GM12873 (cell line): ENCODE data around the gene STK32C.

ENCODE experiments used
- TF ChIP-seq, protein P1 (sequence below): IDR thresholded peaks from 2 replicates; pipeline ENCODE4 v1.5.1; 2012; ENCODE audit warnings: low read depth, mild to moderate bottlenecking, moderate library complexity, low read length, control low read depth; ENCODE audit not compliant: insufficient read depth; ENCODE audit errors: missing control alignments

STK32C gene

GRCh38 chr10:132187430-132188138 lies 120.2 kb downstream of the STK32C start:
- TF ChIP-seq, protein P1, sequence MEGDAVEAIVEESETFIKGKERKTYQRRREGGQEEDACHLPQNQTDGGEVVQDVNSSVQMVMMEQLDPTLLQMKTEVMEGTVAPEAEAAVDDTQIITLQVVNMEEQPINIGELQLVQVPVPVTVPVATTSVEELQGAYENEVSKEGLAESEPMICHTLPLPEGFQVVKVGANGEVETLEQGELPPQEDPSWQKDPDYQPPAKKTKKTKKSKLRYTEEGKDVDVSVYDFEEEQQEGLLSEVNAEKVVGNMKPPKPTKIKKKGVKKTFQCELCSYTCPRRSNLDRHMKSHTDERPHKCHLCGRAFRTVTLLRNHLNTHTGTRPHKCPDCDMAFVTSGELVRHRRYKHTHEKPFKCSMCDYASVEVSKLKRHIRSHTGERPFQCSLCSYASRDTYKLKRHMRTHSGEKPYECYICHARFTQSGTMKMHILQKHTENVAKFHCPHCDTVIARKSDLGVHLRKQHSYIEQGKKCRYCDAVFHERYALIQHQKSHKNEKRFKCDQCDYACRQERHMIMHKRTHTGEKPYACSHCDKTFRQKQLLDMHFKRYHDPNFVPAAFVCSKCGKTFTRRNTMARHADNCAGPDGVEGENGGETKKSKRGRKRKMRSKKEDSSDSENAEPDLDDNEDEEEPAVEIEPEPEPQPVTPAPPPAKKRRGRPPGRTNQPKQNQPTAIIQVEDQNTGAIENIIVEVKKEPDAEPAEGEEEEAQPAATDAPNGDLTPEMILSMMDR, result no peak

DNA sequence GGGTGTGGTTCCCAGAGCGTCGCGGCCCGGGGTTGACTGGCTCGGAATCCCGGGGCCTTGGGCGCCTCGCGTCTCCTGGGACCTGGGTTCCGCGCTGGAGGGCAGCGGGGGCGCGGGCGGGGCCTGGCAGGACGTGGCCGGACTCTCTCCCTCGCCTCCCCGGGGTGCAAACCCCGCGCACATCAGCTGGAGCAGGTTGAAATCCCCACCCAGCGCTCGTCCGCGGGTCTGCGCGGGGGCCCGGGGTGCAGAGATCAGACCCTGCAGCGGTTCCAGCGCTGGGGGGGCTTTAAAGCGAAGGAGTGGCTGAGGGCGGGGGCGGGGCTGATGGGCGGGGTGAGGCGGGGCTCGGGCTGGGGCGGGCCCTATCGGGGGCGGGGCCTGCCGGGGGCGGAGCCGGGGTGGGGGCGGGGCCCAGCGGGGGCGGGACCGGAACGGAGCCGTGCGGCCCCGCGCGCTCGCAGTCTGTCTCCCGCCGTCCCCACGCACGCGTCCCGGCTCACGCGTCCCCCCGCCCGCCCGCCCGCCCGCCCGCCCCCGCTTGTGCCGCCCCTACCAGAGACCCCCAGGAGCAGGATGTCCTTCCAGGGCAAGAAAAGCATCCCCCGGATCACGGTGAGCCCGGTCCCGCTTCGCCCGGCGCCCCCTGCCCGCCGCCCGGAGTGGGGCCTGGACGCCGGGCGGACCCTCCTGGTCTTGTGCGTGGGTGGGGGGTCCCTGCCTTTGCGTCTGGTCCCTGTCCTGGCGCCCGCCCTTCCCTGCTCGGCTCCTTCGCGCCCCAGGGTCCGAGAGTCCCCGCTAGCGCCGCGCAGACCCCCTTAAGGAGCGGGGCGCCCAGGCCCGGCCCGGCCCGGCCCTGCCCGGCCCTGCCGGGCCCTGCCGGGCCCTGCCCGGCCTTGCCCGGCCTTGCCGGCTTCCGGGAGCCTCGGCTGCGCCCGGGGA lies 121.0 kb downstream of the STK32C start, which contains the start of gene DPYSL4:
Gene DPYSL4, plus strand, starts transcription at position 461 of the 942 bp plus-strand sequence. Its CDS starts 116 bp downstream, at position 577.
- TF ChIP-seq, protein P1, result no peak

DNA sequence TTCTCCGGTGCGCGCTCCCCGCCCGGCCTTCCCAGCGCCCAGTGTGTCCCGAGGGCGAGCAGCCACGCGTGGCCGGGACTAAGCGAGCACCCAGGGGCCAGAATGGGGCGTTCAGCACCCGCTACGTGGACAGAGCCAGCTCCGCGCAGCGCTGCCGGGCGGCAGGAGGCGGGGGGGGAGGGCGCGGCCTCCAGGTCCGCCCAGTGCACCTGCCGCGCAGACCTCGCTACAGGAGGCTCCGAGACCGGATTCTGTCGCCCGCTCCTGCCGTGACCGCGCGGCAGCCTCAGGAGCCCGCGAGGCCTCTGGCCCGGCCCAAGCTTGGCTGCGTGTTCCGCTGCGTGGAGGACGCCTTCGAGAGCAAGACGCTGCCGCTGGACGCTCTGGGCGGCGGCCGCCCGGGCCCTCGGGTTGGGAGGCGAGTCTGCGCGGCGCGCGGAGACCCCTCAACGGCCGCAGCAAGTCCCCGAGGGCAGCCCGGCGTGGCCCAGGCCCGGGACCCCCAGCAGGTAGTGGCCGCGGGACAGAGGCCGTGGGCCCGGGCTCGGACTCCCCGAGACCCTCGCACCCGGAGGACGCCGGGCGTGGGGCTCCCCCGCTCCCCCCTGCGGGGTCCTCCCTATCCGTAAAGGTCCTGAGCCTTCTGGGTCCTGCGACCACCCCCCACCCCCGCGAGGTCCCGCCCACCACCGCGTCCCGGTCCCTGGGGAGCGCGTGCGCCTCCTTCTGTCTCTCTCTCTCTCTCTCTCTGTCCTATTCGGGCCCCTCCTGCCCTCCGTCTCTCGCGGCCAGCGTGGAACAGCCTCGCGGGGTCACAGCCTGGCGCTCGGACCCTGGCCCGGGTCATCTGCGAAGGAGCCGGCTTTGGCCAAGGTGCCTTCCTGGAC lies 121.9 kb downstream of the STK32C start:
- TF ChIP-seq, protein P1, result no peak

DNA sequence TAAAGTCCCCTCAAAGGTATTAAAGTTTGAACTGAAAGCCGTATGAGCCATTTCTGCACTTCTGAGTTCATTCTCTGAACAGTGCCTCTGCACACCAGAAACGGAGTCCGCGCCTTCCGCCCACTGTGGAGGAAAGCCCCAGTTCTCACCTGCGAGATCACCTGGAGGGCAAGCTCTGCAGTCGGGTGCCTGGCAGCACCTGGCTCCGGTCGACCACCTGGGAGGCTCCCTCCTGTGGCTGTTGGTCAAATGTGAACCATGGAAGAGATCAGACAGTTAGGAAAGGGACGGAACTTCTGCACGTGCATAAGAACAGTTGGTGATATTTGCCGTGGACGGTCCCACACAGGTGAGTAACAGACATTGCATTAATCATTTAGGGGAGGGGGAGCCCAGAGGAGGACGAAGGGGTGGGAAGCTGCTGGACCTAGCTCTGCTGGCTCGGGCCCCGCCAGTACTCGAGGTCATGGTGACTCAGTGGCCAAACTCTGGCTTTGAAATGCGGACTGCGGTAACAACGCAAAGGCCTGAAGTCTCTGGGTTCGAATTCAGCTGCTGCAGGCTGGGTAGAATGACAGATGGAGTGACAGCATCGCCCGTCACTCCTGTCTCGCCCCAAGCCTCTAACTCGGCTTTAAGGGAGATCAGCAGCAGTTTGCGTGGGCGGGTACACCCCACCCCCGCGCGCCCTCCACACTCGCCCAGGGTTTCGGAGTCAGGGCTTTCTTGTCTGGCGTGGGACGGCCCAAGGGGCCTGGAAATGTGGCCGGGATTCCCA lies 122.7 kb downstream of the STK32C start:
- TF ChIP-seq, protein P1, result no peak

DNA sequence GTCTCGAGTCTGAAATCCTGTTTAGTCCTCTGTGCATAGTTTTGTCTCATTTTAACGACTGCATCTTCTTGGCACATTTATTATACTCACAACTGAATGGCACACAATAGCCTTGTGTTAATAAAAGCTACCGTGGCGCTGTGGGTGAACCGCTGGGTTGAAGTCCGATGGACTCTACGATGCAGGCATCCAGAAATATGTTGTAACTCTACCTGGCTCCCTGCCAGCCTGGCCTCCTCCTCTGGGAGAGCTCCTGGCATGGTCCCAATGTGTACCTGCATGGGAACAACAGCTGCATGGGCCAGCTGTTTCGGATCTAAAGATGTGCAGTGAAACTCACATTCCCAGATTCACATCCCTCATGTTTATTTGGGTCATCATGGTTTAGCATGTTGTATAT lies 124.7 kb downstream of the STK32C start:
- TF ChIP-seq, protein P1, result no peak

- TF ChIP-seq, protein P1, result no peak
Observed at GRCh38 chr10:132182591-132182990, 125.2 kb downstream of the STK32C start.
